NT2/D1 (cell line): ENCODE results near the gene GGA2.

Experiments
- DNase-seq: peaks from one replicate; pipeline ENCODE4 v3.0.0-alpha.2; 2011; ENCODE audit warnings: low read depth, low spot score
- H3K27me3 ChIP-seq: 2 replicates; pipeline ENCODE4 v1.6.0; 2011; ENCODE audit warnings: mild to moderate bottlenecking; ENCODE audit not compliant: insufficient read length, insufficient read depth
- H3K36me3 ChIP-seq: 2 replicates; pipeline ENCODE4 v1.6.1; 2011; ENCODE audit warnings: mild to moderate bottlenecking, low read length, mixed read lengths; ENCODE audit not compliant: insufficient read depth, insufficient read length
- H3K4me1 ChIP-seq: 2 replicates; pipeline ENCODE4 v1.5.1; 2011; ENCODE audit not compliant: insufficient read depth, insufficient read length
- H3K4me3 ChIP-seq: 2 replicates; pipeline ENCODE4 v1.5.1; 2011; ENCODE audit warnings: low read depth; ENCODE audit not compliant: insufficient read length
- H3K9ac ChIP-seq: 2 replicates; pipeline ENCODE4 v1.6.0; 2011; ENCODE audit warnings: low read depth; ENCODE audit not compliant: insufficient read length
- H3K9me3 ChIP-seq: 2 replicates; pipeline ENCODE4 v1.5.1; 2011; ENCODE audit warnings: mild to moderate bottlenecking, low read length; ENCODE audit not compliant: insufficient read depth
- SUZ12 ChIP-seq: IDR thresholded peaks from 2 replicates; pipeline ENCODE4 v1.6.1; 2011; ENCODE audit not compliant: insufficient read length, insufficient read depth; ENCODE audit errors: extremely low read depth
- YY1 ChIP-seq: IDR thresholded peaks from 2 replicates; pipeline ENCODE4 v1.6.1; 2011; ENCODE audit not compliant: insufficient read length, insufficient read depth
- ZNF274 ChIP-seq: IDR thresholded peaks from 2 replicates; pipeline ENCODE4 v1.6.1; 2011; ENCODE audit warnings: mild to moderate bottlenecking, low read depth, low read length

The GGA2 gene

DNA sequence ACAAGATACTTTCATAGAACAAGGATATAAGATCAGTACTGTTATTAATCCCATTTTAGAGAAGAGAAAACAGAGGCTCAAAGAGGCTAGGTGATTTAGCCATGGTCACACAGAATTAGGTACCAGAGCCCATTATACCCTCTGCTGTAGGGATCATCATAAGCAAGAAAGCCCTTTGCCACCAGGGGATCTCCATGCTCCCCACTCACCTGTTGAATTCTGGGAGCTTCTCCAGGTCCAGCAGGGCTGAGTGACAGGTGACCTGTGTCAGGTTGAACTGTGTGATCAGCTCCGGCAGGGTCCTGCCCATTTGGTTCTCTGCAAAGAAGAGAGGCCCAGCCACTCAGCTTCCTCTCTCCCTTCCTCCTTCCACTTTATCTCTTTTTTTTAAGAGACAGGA is 22.2 kb upstream of the GGA2 start:
- Histone ChIP-seq H3K9me3 (no peaks in the 10 kb centered on the region), H3K4me3 (no peak overlapping the region), H3K27me3 (no peaks in the 10 kb centered on the region), H3K9ac (no peak overlapping the region), H3K4me1 (peaks cover 4% of the 10 kb centered on the region), H3K36me3 (peaks cover 92% of the 10 kb centered on the region)
- TF ChIP-seq ZNF274 (no peak), YY1 (no peak), SUZ12 (no peak)
- DNase-seq = no peak

- H3K27me3 ChIP-seq = no peaks in the 10 kb centered on the region
- no peak overlapping the region for H3K9ac ChIP-seq
- no peak overlapping the region for H3K4me3 ChIP-seq
- H3K36me3 ChIP-seq = peaks cover 89% of the 10 kb centered on the region
- no peak for TF ChIP-seq ZNF274
- TF ChIP-seq YY1 = no peak
- no peak for TF ChIP-seq SUZ12
- peaks cover 4% of the 10 kb centered on the region for H3K4me1 ChIP-seq
- H3K9me3 ChIP-seq = no peaks in the 10 kb centered on the region
- DNase-seq = no peak
Observed at GRCh38 chr16:23530062-23530461, 19.8 kb upstream of the GGA2 start.

GRCh38 chr16:23528644-23529310 is 18.5 kb upstream of the GGA2 start:
- Histone ChIP-seq H3K36me3 (peaks cover 89% of the 10 kb centered on the region), H3K9me3 (no peaks in the 10 kb centered on the region), H3K27me3 (no peaks in the 10 kb centered on the region), H3K4me3 (no peak overlapping the region), H3K4me1 (peaks cover 4% of the 10 kb centered on the region), H3K9ac (no peak overlapping the region)
- no peak for DNase-seq
- no peak for TF ChIP-seq ZNF274
- TF ChIP-seq SUZ12 = no peak
- TF ChIP-seq YY1 = no peak

GRCh38 chr16:23527961-23528643 is 17.8 kb upstream of the GGA2 start:
- Histone ChIP-seq H3K27me3 (no peaks in the 10 kb centered on the region), H3K36me3 (peaks cover 90% of the 10 kb centered on the region), H3K9ac (no peak overlapping the region), H3K4me1 (peaks cover 4% of the 10 kb centered on the region), H3K4me3 (no peak overlapping the region), H3K9me3 (no peaks in the 10 kb centered on the region)
- no peak for DNase-seq
- TF ChIP-seq YY1 (no peak), SUZ12 (no peak), ZNF274 (no peak)

GRCh38 chr16:23524886-23525285 is 14.6 kb upstream of the GGA2 start:
- no peak for DNase-seq
- Histone ChIP-seq H3K4me1 (peaks cover 4% of the 10 kb centered on the region), H3K36me3 (peaks cover 92% of the 10 kb centered on the region), H3K4me3 (no peak overlapping the region), H3K9me3 (no peaks in the 10 kb centered on the region), H3K27me3 (no peaks in the 10 kb centered on the region), H3K9ac (no peak overlapping the region)
- TF ChIP-seq YY1 (no peak), SUZ12 (no peak), ZNF274 (no peak)

DNA sequence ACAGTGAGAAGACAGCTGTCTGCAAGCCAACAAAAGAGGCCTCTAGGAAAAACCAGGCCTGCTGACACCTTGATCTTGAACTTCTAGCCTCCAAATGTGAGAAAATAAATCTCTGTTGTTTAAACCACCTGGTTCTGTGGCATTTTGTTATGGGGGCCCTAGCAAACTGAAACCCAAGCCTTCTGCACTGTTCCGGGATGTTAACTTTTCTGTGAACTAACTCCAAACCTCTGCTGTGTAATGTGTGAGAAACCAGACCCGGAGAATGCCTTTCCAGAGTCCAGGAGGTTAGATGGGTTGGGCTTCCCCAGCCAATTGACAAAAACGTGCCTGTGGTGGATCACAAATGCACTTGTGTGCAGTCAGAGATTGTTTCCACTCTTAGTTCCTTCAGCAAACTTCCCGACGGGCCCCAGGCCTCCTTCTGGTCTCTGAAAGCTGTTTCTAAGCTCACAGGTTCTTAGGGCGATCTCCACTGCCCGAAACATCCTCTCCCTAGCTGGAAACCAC is 13.6 kb upstream of the GGA2 start:
- DNase-seq = no peak
- Histone ChIP-seq H3K9me3 (no peaks in the 10 kb centered on the region), H3K9ac (no peak overlapping the region), H3K4me1 (peaks cover 4% of the 10 kb centered on the region), H3K4me3 (no peak overlapping the region), H3K36me3 (peaks cover 92% of the 10 kb centered on the region), H3K27me3 (no peaks in the 10 kb centered on the region)
- TF ChIP-seq YY1 (no peak), ZNF274 (no peak), SUZ12 (no peak)

GRCh38 chr16:23523321-23523720 is 13.0 kb upstream of the GGA2 start:
- TF ChIP-seq SUZ12 = no peak
- no peak for TF ChIP-seq ZNF274
- DNase-seq = no peak
- Histone ChIP-seq H3K36me3 (peaks cover 92% of the 10 kb centered on the region), H3K9me3 (no peaks in the 10 kb centered on the region), H3K27me3 (no peaks in the 10 kb centered on the region), H3K4me1 (peaks cover 2% of the 10 kb centered on the region), H3K9ac (no peak overlapping the region), H3K4me3 (no peak overlapping the region)
